Pons (tissue), 1 donor: ENCODE data around the gene C2CD3.
"Not testable (repeated sequence)": the region's sequence is repeated elsewhere in the genome, so short reads cannot be mapped to it uniquely, and the experiment has no call there.

Source experiments
- DNase-seq: peaks from one replicate; pipeline ENCODE4 v3.0.0-alpha.2; 2016; ENCODE audit warnings: low spot score

C2CD3 gene

GRCh38 chr11:74002832-74003231 lies 168.0 kb downstream of the C2CD3 start:
- DNase-seq = no peak

DNA sequence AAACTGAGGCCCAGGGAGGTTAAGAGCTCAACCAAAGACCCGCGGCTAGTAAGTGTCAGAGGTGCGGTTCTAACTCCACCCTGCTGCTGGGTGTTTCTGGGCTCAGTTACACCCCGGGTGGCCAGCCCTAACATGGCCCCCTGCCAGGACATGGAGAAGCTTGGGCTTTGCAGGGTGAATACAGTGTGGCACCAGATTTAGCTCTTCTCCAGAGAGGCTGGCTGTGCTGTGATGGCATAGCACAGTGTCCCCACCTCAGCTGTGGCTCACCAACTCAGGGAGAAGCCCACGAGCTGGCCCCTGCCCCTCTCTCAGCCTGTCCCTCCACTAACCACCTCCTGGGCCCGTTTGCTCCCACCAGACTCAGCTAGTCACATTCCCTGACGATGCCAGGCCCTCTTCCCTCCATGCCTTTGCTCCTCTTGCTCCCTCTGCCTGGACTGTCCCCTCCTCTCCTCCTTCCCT lies 168.9 kb downstream of the C2CD3 start:
- DNase-seq = no peak

GRCh38 chr11:74000307-74001133 lies 170.3 kb downstream of the C2CD3 start:
- DNase-seq = no peak

DNA sequence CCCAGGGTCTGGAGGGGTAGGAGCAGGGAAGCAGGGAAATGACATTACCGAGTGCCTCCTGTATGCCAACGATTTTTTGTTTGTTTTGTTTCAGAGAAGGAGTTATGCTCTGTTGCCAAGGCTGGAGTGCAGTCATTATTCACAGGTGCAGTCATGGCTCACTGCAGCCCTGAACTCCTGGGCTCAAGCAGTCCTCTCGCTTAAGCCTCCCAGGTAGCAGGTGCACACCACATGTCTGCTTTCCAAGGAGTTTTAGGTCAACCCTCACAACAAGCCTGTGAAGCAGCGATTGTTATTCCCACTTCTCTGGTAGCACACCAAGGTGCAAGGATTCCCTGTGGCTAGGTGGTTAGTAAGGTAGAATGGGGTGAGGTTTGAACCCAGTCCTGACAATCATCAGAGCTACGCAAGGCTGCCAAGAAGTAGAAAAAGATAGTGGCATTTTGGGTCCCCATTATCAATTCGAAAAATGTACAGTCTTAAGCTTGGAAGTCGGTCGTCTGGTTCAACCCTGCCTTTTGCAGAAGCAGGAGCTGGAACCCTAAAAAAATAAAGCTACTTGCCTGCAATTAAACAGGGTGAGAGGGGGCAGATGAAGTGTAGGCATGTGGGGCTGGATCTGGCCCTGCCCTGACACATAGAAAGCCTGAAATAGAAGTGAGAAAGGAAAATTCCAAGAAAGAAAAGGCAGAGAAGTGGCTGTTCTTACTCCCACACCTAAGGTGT lies 171.1 kb downstream of the C2CD3 start:
- no peak for DNase-seq

DNA sequence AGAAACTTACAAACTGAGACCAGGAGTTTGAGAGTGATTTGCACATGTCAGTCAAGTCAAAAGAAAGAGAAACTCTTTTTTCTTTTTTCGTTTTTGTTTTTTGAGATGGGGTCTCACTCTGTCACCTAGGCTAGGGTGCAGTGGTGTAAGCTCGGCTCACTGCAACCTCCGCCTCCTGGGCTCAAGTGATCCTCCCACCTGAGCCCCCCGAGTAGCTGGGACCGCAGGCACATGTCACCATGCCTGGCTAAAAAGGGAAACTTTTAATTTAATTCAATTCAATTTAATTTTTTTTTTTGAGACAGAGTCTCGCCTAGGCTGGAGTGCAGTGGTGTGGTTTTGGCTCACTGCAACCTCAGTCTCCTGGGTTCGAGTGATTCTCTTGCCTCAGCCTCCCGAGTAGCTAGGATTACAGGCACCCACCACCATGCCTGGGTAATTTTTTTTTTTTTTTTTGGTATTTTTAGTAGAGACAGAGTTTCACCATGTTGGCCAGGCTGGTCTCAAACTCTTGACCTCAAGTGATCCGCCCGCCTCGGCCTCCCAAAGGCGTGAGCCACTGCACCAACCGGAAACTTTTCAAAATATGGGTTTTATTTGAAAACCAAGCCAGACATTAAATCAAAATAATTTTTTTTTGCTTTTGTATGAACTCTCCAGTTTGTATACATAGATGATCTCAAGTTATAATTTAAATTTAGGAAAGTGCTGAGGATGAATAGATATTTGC lies 171.8 kb downstream of the C2CD3 start:
- DNase-seq = no peak

DNA sequence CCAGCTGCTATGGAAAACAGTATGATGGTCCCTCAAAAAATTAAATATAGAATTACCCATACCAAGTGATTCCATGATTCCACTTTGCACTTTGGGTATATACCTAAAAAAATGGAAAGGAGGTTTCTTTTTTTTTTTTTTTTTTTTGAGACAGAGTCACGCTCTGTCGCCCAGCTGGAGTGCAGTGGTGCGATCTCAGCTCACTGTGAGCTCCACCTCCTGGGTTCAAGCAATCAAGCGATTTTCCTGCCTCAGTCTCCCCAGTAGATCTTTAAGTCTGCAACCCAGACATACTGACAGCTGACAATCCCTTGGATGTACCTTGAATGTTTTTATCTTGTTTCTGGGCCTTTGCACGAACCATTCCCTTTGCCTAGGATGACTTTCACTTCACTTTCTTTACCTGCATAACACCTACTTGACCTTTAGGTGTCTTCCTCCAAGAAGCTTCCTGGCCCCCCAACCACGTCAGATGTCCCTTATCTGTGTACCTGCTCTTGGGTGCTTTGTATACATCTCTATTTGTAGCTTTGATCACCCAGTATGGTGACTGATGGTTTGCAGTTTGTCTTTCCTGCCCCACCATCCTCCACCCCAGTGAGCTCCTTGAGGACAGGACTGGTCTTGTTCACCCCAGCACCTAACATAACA lies 173.6 kb downstream of the C2CD3 start:
- no peak for DNase-seq

- DNase-seq = no peak
These were observed 174.5 kb downstream of the C2CD3 start for GRCh38 chr11:73996161-73996747.

DNA sequence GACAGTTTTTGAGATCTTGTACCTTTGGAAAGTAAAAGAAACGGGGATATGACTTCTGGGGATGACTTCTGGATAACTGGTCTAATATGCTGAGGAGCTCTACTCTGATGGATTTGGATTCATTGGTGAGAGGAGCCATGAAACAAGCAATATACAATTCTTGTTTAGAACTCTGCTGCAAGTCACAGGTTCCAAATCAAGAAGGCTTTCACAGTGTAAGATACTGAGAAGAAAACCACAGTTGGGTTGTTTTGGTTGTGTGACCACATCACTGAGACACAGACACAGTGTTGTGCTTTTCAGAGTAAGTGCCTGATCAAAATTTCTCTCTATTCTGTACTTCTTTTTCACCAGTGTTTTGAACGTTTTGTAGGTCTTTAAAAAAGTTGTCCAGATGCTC lies 175.1 kb downstream of the C2CD3 start:
- no peak for DNase-seq

GRCh38 chr11:73995247-73995646 lies 175.6 kb downstream of the C2CD3 start:
- DNase-seq = peak; percentile 46

DNA sequence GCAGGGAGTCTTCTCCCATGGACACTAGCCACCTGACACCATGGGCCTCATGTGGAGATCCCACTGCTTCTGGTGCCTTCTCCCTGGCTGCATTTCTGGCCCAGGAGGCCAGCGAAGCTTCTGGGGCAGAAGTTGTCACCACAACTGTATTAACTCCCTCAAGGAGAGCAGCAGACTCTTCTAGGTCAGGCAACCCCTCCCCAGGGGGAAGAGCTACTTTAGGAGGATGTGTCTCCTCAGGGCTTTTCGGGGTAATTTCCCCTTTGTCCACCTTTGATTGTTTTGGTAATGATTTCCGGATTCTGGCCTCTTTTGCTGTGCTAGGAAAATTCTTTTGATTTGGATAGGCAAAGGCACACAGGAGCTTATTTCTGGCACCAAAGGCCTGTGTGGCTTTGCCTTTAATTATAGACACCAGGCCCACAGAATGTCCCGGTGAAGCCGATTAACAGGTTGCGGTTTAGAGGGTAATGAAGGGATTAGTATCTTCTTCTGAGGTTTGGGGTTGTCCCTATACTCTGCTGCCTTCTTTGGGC lies 179.3 kb downstream of the C2CD3 start:
- no peak for DNase-seq

- DNase-seq = no peak
These were observed 180.1 kb downstream of the C2CD3 start for GRCh38 chr11:73990730-73991129.

DNA sequence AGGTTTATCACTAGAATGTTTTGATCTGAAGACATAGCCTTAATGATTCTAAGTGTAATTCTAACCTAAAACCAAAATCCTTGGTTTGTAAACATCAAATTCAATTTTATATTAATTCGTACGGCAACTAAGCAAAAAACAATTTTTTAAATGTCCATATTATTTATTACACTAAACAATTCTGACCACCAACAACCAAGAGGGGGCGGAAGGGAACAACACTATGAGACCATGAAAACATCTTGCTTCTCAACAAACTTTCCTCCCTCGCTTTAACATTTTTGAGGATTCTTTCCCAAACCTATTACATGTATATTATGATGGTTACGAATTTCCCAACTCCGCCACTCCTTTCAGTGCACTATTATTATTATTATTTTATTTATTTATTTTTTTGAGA lies 181.6 kb downstream of the C2CD3 start:
- DNase-seq = no peak

GRCh38 chr11:73988227-73988626 lies 182.6 kb downstream of the C2CD3 start:
- no peak for DNase-seq

DNA sequence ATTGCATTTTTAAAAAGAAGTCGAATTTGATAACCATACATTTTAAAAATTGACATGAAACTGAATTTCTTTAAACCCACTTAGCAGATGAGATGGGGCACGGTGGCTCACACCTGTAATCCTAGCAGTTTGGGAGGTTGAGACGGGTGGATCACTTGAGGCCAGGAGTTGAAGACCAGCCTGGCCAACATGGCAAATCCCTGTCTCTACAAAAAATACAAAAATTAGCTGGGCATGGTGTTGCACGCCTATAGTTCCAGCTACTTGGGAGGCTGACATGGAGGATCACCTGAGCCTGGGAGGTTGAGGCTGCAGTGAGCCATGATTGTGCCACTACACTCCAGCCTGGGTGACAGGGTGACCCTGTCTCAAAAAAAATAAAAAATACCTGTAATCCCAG lies 185.1 kb downstream of the C2CD3 start:
- DNase-seq = not testable (repeated sequence)

DNA sequence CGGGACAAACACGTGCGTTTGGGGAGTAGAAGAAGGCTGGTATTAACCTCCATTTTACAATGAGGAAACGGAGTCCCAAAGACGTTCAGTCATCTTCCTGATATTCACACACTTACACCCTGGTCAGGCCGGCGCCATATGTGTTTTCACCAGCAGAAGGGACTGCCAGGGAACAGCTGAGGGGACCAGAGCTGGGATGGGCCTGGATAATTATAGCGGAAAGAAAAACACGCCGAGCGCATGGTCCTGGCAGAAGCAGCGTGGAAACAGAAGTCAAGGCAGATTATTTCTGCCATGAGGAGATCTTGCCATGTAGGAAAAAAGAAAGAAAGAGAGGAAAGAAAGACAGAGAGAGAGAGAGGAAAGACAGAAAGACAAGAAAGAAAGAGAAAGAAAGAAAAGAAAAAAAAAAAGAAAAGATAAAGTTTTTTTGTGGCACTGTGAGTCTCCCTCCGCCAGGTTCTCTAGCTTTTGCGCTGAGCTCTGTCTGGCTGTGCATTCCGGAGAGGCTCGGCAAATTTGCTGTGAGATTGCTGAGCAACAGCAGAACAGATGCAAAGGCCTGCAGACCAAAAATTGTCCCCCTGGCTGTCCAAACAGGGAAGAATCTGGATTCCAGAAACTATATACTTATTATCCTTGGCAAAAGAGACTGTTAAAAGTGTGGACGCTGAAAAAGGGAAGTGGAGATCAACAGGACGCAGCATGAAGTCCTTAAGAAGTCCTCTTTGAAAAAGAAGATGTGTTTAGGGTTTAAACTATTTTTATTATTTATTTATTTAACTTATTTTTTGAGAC lies 186.9 kb downstream of the C2CD3 start:
- DNase-seq = no peak

- DNase-seq = peak; percentile 94
These were observed 187.6 kb downstream of the C2CD3 start for GRCh38 chr11:73982990-73983740.

DNA sequence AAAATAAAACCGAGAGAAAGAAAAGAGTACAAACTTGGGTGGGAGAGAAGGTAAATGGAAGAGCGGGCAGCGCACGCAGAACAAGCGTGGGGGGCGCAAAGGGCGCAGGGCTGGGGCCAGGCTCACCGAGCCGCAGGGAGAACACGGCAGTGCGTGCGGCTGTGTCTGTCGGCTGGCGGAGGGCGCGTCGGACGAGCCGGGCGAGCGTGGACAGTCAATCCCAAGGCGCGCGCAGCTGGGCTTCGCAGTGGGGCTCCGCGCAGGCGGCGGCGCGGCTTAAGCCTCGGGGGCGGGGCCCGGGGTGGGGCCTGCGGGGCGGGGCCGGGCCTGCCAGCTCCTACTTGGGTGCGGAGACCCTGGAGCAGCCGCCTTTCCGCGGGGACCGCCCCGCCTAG lies 188.2 kb downstream of the C2CD3 start, which contains the start of gene UCP2:
Gene UCP2 (minus strand): TSS at position 249 of the 395 bp plus-strand sequence. CDS start 4,465 bp downstream, outside the sequence.
- no peak for DNase-seq

DNA sequence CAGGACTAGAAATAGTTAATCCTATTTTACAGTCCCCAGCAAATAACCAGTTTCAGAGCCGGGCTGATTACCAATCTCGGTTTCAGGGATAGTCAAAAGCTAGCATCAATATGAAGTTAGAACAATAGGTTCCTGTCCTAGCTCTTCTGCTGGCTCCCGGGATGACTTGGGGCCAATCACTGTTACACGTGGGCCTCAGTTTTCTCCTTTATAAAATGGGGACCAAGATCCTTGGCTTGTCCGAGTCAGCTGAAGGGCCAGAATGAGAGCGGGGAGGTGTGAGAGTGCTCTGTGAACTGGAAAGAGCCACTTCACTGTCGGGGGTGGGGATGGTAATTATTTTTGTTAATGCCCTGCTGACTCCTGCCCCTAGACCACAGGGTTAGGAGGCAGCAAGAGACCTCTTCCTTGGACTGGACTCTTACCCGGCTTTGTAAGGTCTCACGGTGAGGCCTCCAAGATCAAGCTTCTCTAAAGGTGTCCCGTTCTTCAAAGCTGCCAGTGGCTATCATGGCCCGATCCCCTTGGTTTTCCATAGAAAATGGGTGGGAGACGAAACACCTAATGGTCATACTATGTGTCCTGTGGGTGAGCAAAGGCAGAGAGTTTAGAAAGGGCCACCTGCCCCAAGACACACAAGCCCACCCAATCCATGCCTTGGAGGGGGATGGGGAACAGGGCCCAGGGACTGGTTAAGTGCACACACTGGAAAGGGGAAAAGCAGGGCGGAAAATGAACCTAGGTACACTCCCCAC lies 189.6 kb downstream of the C2CD3 start:
- no peak for DNase-seq
